ENCODE data around the gene ZNF618.

GRCh38 chr9:113899205-113899604 lies 23.1 kb downstream of the ZNF618 start:
- TF ChIP-seq CTCF (IDR thresholded peaks at IDR 0.05; ENCODE audit: low read depth, low read length, poor library complexity, severe bottlenecking): no peak
- TF ChIP-seq EZH2phosphoT487 (IDR thresholded peaks at IDR 0.05; ENCODE audit: borderline replicate concordance, low read length): no peak
